ENCODE measurements around the gene CMSS1. TPM values are rescaled to one million over a fixed set of nuclear protein-coding genes. Genes with fewer than 3 reads are reported as not detected.

CMSS1 gene
- total and polyA plus RNA-seq, 2 of the 13 experiments (the other 11 are each of a cell fraction or from before 2014, with no cell fraction given): 6.4 to 48.7 TPM

- Histone ChIP-seq H3K4me1 (ENCODE audit: insufficient read depth, low read length) (peaks cover 95% of the 10 kb centered on the region), H3K79me2 (ENCODE audit: insufficient read depth, low read length) (peaks cover 100% of the 10 kb centered on the region), H2AFZ (ENCODE audit: low read length) (no peak overlapping the region), H3K9me3 (ENCODE audit: low read length) (no peaks in the 10 kb centered on the region), H3K27me3 (ENCODE audit: control insufficient read depth in 1 of 2, insufficient read depth in 2 of 2, low read length in 2 of 2) (no peaks in the 10 kb centered on the region), H3K27ac (ENCODE audit: extremely low read length, insufficient read depth, low read length) (no peak overlapping the region), H3K4me3 (replicated peaks in 1 of 3; ENCODE audit: insufficient read depth in 1 of 3, low read depth in 2 of 3, low read length in 3 of 3) (no peak overlapping the region), H3K9ac (ENCODE audit: insufficient read depth, low read depth, low read length) (no peak overlapping the region), H4K20me1 (ENCODE audit: insufficient read depth, low read length) (peaks cover 99% of the 10 kb centered on the region), H3K36me3 (replicated peaks in 1 of 2; ENCODE audit: control insufficient read depth in 1 of 2, insufficient read depth in 2 of 2, low read length in 2 of 2) (peaks cover 29 to 85% of the 10 kb centered on the region in 2 experiments), H3K4me2 (ENCODE audit: low read depth, low read length) (peak overlapping the region; percentile 30; the same call in 1 of the 2 replicates)
- no peak for FAIRE-seq
- DNase-seq (ENCODE audit: low spot score): no peak
- intact Hi-C loops (cut with micrococcal nuclease; ENCODE audit: unreplicated experiment) (no loop called here), in situ Hi-C loops (cut with HindIII; ENCODE audit: extremely low pct_ligation_motif_present, low pct_unique_long_range_greater_than_20kb) (no loop called here)
- WGBS (ENCODE audit: low lambda C conversion rate): 97% methylated on average over 1 of the region's 1 CpG
- BruUV-seq (replicated peaks): no TSS peak
- no peak for ATAC-seq
- POLR2A ChIA-PET: no interaction called here
- CTCF ChIA-PET (ENCODE audit: low intra/inter-chr PET ratio, low total read pairs): no interaction called here
- TF ChIP-seq ZNF431 (CRISPR knock-in tag; IDR thresholded peaks at IDR 0.05; ENCODE audit: borderline replicate concordance, low read depth): no peak
- no peak for TF ChIP-seq ZNF639 (CRISPR knock-in tag; conservative IDR thresholded peaks at IDR 0.05)
- TF ChIP-seq ZNF121 (CRISPR knock-in tag; IDR thresholded peaks at IDR 0.05): no peak
- TF ChIP-seq ZNF432 (CRISPR knock-in tag; IDR thresholded peaks at IDR 0.05; ENCODE audit: borderline replicate concordance): no peak
- no peak for TF ChIP-seq ZNF513 (CRISPR knock-in tag; conservative IDR thresholded peaks at IDR 0.05)
- TF ChIP-seq, protein P1, sequence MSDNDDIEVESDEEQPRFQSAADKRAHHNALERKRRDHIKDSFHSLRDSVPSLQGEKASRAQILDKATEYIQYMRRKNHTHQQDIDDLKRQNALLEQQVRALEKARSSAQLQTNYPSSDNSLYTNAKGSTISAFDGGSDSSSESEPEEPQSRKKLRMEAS (IDR thresholded peaks at IDR 0.05): no peak
- TF ChIP-seq, protein P2, sequence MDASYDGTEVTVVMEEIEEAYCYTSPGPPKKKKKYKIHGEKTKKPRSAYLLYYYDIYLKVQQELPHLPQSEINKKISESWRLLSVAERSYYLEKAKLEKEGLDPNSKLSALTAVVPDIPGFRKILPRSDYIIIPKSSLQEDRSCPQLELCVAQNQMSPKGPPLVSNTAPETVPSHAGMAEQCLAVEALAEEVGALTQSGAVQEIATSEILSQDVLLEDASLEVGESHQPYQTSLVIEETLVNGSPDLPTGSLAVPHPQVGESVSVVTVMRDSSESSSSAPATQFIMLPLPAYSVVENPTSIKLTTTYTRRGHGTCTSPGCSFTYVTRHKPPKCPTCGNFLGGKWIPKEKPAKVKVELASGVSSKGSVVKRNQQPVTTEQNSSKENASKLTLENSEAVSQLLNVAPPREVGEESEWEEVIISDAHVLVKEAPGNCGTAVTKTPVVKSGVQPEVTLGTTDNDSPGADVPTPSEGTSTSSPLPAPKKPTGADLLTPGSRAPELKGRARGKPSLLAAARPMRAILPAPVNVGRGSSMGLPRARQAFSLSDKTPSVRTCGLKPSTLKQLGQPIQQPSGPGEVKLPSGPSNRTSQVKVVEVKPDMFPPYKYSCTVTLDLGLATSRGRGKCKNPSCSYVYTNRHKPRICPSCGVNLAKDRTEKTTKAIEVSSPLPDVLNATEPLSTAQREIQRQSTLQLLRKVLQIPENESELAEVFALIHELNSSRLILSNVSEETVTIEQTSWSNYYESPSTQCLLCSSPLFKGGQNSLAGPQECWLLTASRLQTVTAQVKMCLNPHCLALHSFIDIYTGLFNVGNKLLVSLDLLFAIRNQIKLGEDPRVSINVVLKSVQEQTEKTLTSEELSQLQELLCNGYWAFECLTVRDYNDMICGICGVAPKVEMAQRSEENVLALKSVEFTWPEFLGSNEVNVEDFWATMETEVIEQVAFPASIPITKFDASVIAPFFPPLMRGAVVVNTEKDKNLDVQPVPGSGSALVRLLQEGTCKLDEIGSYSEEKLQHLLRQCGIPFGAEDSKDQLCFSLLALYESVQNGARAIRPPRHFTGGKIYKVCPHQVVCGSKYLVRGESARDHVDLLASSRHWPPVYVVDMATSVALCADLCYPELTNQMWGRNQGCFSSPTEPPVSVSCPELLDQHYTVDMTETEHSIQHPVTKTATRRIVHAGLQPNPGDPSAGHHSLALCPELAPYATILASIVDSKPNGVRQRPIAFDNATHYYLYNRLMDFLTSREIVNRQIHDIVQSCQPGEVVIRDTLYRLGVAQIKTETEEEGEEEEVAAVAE (CRISPR knock-in tag; IDR thresholded peaks at IDR 0.05; ENCODE audit: borderline replicate concordance): no peak
- TF ChIP-seq HDAC2 (CRISPR knock-in tag; IDR thresholded peaks at IDR 0.05): no peak
- TF ChIP-seq TOE1 (CRISPR knock-in tag; IDR thresholded peaks at IDR 0.05): no peak
- TF ChIP-seq SSRP1 (CRISPR knock-in tag; IDR thresholded peaks at IDR 0.05): no peak
- TF ChIP-seq ZNF225 (CRISPR knock-in tag; IDR thresholded peaks at IDR 0.05): no peak
- TF ChIP-seq ZNF296 (CRISPR knock-in tag; conservative IDR thresholded peaks at IDR 0.05): no peak
- no peak for TF ChIP-seq ZNF691 (CRISPR knock-in tag; IDR thresholded peaks at IDR 0.05; ENCODE audit: borderline replicate concordance, low read depth)
Observed at GRCh38 chr3:99865321-99865720, 47.7 kb downstream of the CMSS1 start.

All from HepG2 (cell line).